ENCODE data around the gene PMEPA1. TPM values are rescaled to one million over a fixed set of nuclear protein-coding genes. Genes with fewer than 3 reads are reported as not detected.

The PMEPA1 gene
- total and polyA plus RNA-seq, 4 donors: 0.61 to 1.5 (median 1.1) TPM

- no peak overlapping the region for H3K27ac ChIP-seq (ENCODE audit: low read depth in 1 of 2, low read length in 2 of 2)
- no peak overlapping the region for H3K9ac ChIP-seq (ENCODE audit: low read depth in 1 of 2, low read length in 2 of 2)
- no peaks in the 10 kb centered on the region for H3K36me3 ChIP-seq (ENCODE audit: control insufficient read depth in 4 of 4, insufficient read depth in 3 of 4, low read depth in 1 of 4, low read length in 3 of 4)
- WGBS: 82% methylated on average over 21 of the region's 21 CpGs
- no peaks in the 10 kb centered on the region for H3K27me3 ChIP-seq (ENCODE audit: control insufficient read depth in 4 of 4, insufficient read depth in 4 of 4, low read length in 3 of 4)
- no peak overlapping the region for H3K4me3 ChIP-seq (ENCODE audit: low read depth in 1 of 3, low read length in 3 of 3)
- TF ChIP-seq JUND (IDR thresholded peaks at IDR 0.05) (no peak), HNF4G (IDR thresholded peaks at IDR 0.05) (no peak), NR2F2 (IDR thresholded peaks at IDR 0.05) (no peak), CTCF (IDR thresholded peaks at IDR 0.05; ENCODE audit: low read depth, low read length, missing input control) (no peak), FOXA1 (IDR thresholded peaks at IDR 0.05) (no peak), ZBTB33 (IDR thresholded peaks at IDR 0.05) (no peak), FOXA2 (IDR thresholded peaks at IDR 0.05) (no peak)
- no peaks in the 10 kb centered on the region for H3K4me1 ChIP-seq (ENCODE audit: control insufficient read depth in 4 of 4, insufficient read depth in 4 of 4, low read length in 3 of 4)
- H3K9me3 ChIP-seq (ENCODE audit: control insufficient read depth in 4 of 4, low read length in 3 of 4): no peaks in the 10 kb centered on the region
- no peak for DNase-seq (ENCODE audit: low spot score)
These were observed 43.5 kb downstream of the PMEPA1 start for GRCh38 chr20:57666106-57666833.

- H3K4me1 ChIP-seq (ENCODE audit: control insufficient read depth in 4 of 4, insufficient read depth in 4 of 4, low read length in 3 of 4): no peaks in the 10 kb centered on the region
- no peak overlapping the region for H3K4me3 ChIP-seq (ENCODE audit: low read depth in 1 of 3, low read length in 3 of 3)
- no peaks in the 10 kb centered on the region for H3K9me3 ChIP-seq (ENCODE audit: control insufficient read depth in 4 of 4, low read length in 3 of 4)
- H3K9ac ChIP-seq (ENCODE audit: low read depth in 1 of 2, low read length in 2 of 2): no peak overlapping the region
- no peak for DNase-seq (ENCODE audit: low spot score)
- no peak for TF ChIP-seq JUND (IDR thresholded peaks at IDR 0.05)
- no peak for TF ChIP-seq HNF4A (conservative IDR thresholded peaks at IDR 0.05)
- TF ChIP-seq YY1 (IDR thresholded peaks at IDR 0.05): no peak
- no peak for TF ChIP-seq SP1 (IDR thresholded peaks at IDR 0.05)
- no peak for TF ChIP-seq ATF3 (IDR thresholded peaks at IDR 0.05)
- no peak for TF ChIP-seq GABPA (IDR thresholded peaks at IDR 0.05 in 1 of 2, conservative IDR thresholded peaks at IDR 0.05 in 1 of 2)
- TF ChIP-seq REST (IDR thresholded peaks at IDR 0.05): no peak
- no peak for TF ChIP-seq HNF4G (IDR thresholded peaks at IDR 0.05)
- TF ChIP-seq CTCF (IDR thresholded peaks at IDR 0.05; ENCODE audit: low read depth, low read length, missing input control): no peak
- TF ChIP-seq TAF1 (conservative IDR thresholded peaks at IDR 0.05): no peak
- TF ChIP-seq MAX (IDR thresholded peaks at IDR 0.05): no peak
- H3K36me3 ChIP-seq (ENCODE audit: control insufficient read depth in 4 of 4, insufficient read depth in 3 of 4, low read depth in 1 of 4, low read length in 3 of 4): no peaks in the 10 kb centered on the region
- H3K27ac ChIP-seq (ENCODE audit: low read depth in 1 of 2, low read length in 2 of 2): no peak overlapping the region
- no peaks in the 10 kb centered on the region for H3K27me3 ChIP-seq (ENCODE audit: control insufficient read depth in 4 of 4, insufficient read depth in 4 of 4, low read length in 3 of 4)
- 87% methylated on average over 8 of the region's 8 CpGs for WGBS
These were observed 44.2 kb downstream of the PMEPA1 start for GRCh38 chr20:57665589-57665971.
